MCF 10A (cell line): ENCODE results near the gene CCDC177. TPM values are rescaled to one million over a fixed set of nuclear protein-coding genes. Genes with fewer than 3 reads are reported as not detected.

ENCODE experiments used
- BruUV-seq: library from RNA; stranded (reverse); fragments of 400-500 nt; replicated peaks from 2 replicates; lab custom pipeline; 2021; lab: Mats Ljungman, UMichigan
- CTCF ChIA-PET: fragments of 300-600 bp; sonication (Branson Sonifier 250); formaldehyde crosslinking; extraction: SDS; loops from one replicate; lab custom pipeline; 2021; ENCODE audit warnings: antibody characterized with exemption, inconsistent platforms; lab: Yijun Ruan, JAX
- POLR2A ChIA-PET: fragments of 300-600, 350-650 bp; sonication (Branson Sonifier 250); formaldehyde crosslinking; extraction: SDS; loops from one replicate; lab custom pipeline; 2020; ENCODE audit warnings: antibody characterized with exemption, inconsistent platforms; lab: Yijun Ruan, JAX
- DNase-seq: peaks from one replicate; pipeline ENCODE4 v3.0.0-alpha.2; 2018; ENCODE audit not compliant: unreplicated experiment
- H3K27ac Mint-ChIP-seq: one replicate; pipeline ENCODE4 v1.8.0; 2022; ENCODE audit warnings: mild to moderate bottlenecking, low read depth, mixed read lengths; ENCODE audit not compliant: unreplicated experiment
- H3K27me3 Mint-ChIP-seq: one replicate; pipeline ENCODE4 v1.8.0; 2022; ENCODE audit warnings: mixed read lengths; ENCODE audit not compliant: insufficient read depth, unreplicated experiment
- H3K36me3 Mint-ChIP-seq: one replicate; pipeline ENCODE4 v1.8.0; 2022; ENCODE audit warnings: mild to moderate bottlenecking, moderate library complexity, mixed read lengths; ENCODE audit not compliant: insufficient read depth, unreplicated experiment
- H3K4me1 Mint-ChIP-seq: one replicate; pipeline ENCODE4 v1.8.0; 2022; ENCODE audit warnings: mixed read lengths; ENCODE audit not compliant: insufficient read depth, unreplicated experiment
- H3K4me3 Mint-ChIP-seq: one replicate; pipeline ENCODE4 v1.8.0; 2022; ENCODE audit warnings: mild to moderate bottlenecking, moderate library complexity, mixed read lengths; ENCODE audit not compliant: unreplicated experiment
- H3K9me3 Mint-ChIP-seq: one replicate; pipeline ENCODE4 v1.8.0; 2022; ENCODE audit warnings: mixed read lengths; ENCODE audit not compliant: unreplicated experiment
- CTCF ChIP-seq: fragments of 200-600 bp; IDR thresholded peaks from one replicate; pipeline ENCODE4 v1.8.0; 2022; ENCODE audit warnings: antibody characterized with exemption, mild to moderate bottlenecking; ENCODE audit not compliant: unreplicated experiment
- intact Hi-C: fragments of 100-400 bp; cut with micrococcal nuclease; formaldehyde crosslinking; loops from 2 replicates; pipeline ENCODE4 v1.14.1; 2022
- total RNA-seq: library from RNA; stranded (reverse); gene quantifications from 2 replicates; pipeline ENCODE4 v1.2.3, GENCODE V29; 2022

Gene CCDC177
- total RNA-seq, 1 experiment from 2014 or later: not detected

- ChIA-PET POLR2A (interaction anchor here (0.7 to 1.2 kb wide), 2 partner anchors 40 to 336 kb away, joined by 4 to 6 read pairs; no protein-coding TSS in a partner anchor), CTCF (interaction anchor here (0.6 to 5.4 kb wide), 8 partner anchors 34 to 692 kb away, joined by 3 to 49 read pairs (median 6); partner anchors contain the start of gene CCDC177)
- DNase-seq: no peak
- peaks cover 11% of the 10 kb centered on the region for H3K4me1 Mint-ChIP-seq
- intact Hi-C loops: no loop called here
- no peak for TF ChIP-seq CTCF
- peaks cover 6% of the 10 kb centered on the region for H3K36me3 Mint-ChIP-seq
- no TSS peak for BruUV-seq
- H3K27me3 Mint-ChIP-seq: no peaks in the 10 kb centered on the region
- H3K27ac Mint-ChIP-seq: peak overlapping the region; percentile 77
- H3K9me3 Mint-ChIP-seq: no peaks in the 10 kb centered on the region
- H3K4me3 Mint-ChIP-seq: no peak overlapping the region
Measured at GRCh38 chr14:69540654-69541335, 33.9 kb downstream of the CCDC177 start.

- no TSS peak for BruUV-seq
- TF ChIP-seq CTCF: no peak
- H3K9me3 Mint-ChIP-seq: no peaks in the 10 kb centered on the region
- no peak overlapping the region for H3K4me3 Mint-ChIP-seq
- peaks cover 6% of the 10 kb centered on the region for H3K36me3 Mint-ChIP-seq
- no peaks in the 10 kb centered on the region for H3K27me3 Mint-ChIP-seq
- POLR2A ChIA-PET: interaction anchor here (0.7 to 1.2 kb wide), 2 partner anchors 41 to 335 kb away, joined by 4 to 6 read pairs; no protein-coding TSS in a partner anchor
- peak overlapping the region; percentile 77 for H3K27ac Mint-ChIP-seq
- peak; percentile 86 for DNase-seq
- CTCF ChIA-PET: interaction anchor here (0.6 to 5.6 kb wide), 10 partner anchors 17 to 693 kb away, joined by 3 to 113 read pairs (median 5); partner anchors contain the start of gene CCDC177
- intact Hi-C loops: no loop called here
- H3K4me1 Mint-ChIP-seq: peaks cover 11% of the 10 kb centered on the region
Measured at GRCh38 chr14:69539631-69540410, 34.9 kb downstream of the CCDC177 start.

DNA sequence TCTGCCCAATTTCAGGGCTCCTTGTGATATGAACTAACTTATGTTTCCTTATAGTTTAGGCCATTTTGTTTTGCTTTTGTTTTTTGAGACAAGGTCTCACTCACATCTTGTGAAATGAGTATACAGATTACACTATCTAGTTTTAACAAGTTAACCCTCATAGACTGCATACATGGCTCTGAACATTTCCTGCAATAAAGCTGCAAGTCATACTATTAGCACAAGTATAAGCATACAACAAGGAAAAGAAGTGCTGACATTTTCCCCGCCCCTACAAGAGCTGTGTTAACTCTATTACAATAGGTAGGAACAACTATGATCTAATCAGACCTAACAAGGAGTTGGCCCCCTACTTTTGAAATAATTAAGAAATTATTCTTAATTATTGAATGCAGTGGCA is 35.9 kb downstream of the CCDC177 start:
- POLR2A ChIA-PET: no interaction called here
- CTCF ChIA-PET: interaction anchor here (0.6 to 5.6 kb wide), 4 partner anchors 11 to 39 kb away, joined by 3 to 113 read pairs (median 3); partner anchors contain the start of gene CCDC177
- H3K36me3 Mint-ChIP-seq: peaks cover 6% of the 10 kb centered on the region
- intact Hi-C loops: no loop called here
- H3K4me1 Mint-ChIP-seq: peaks cover 5% of the 10 kb centered on the region
- no peaks in the 10 kb centered on the region for H3K9me3 Mint-ChIP-seq
- peaks cover 7% of the 10 kb centered on the region for H3K27me3 Mint-ChIP-seq
- BruUV-seq: no TSS peak
- H3K4me3 Mint-ChIP-seq: no peak overlapping the region
- no peak for TF ChIP-seq CTCF
- no peak overlapping the region for H3K27ac Mint-ChIP-seq
- no peak for DNase-seq

DNA sequence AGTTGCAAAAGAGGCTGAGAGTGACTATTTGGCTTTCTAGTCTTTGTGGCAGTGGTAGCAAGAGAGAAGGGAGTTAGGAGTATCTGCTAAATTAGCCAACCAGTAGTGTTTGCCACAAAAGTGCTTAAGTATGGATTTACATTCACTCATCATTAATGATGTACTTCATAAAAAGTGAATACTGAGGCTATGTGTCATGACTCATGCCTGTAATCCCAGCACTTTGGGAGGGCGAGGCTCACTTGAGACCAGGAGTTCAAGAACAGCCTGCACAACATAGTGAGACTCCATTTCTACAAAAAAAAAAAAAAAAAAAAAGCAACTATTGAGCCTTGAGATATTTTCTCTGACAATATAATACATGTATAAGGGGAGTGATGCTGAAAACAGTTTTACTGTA is 36.8 kb downstream of the CCDC177 start:
- ChIA-PET CTCF (interaction anchor here (0.5 to 5.6 kb wide), 8 partner anchors 17 to 296 kb away, joined by 3 to 113 read pairs (median 3); partner anchors contain the start of gene CCDC177), POLR2A (no interaction called here)
- Mint-ChIP-seq H3K4me3 (no peak overlapping the region), H3K27ac (peak overlapping the region; percentile 27), H3K9me3 (no peaks in the 10 kb centered on the region), H3K27me3 (peaks cover 16% of the 10 kb centered on the region), H3K4me1 (peaks cover under 1% of the 10 kb centered on the region), H3K36me3 (peaks cover 6% of the 10 kb centered on the region)
- no TSS peak for BruUV-seq
- no peak for TF ChIP-seq CTCF
- intact Hi-C loops: no loop called here
- no peak for DNase-seq
